Stimulated activated CD4-positive, alpha-beta T cell treated with anti-CD3 and anti-CD28 coated beads, TNF-alpha, amount 100 ng/mL, for 48 hours (primary cell): Measurements from ENCODE around the gene LBHD1.
"Not testable (repeated sequence)": the region's sequence is repeated elsewhere in the genome, so short reads cannot be mapped to it uniquely, and the experiment has no call there.

Source experiments
- DNase-seq, 3 donors: peaks; one replicate each; pipeline ENCODE4 v3.0.0-alpha.2; 2020; ENCODE audit warnings: low read depth in 3 of 3

The LBHD1 gene

GRCh38 chr11:62694455-62695167, 22.5 kb upstream of the LBHD1 start:
- DNase-seq: peak in 2 of 3 donors; percentile 56 to 71

GRCh38 chr11:62693624-62694023, 21.6 kb upstream of the LBHD1 start:
- not testable (repeated sequence) for DNase-seq

GRCh38 chr11:62689421-62690183, 17.5 kb upstream of the LBHD1 start, which contains the start of gene LRRN4CL:
LRRN4CL (minus strand) TSS chr11:62689530; CDS start chr11:62688508, 1,022 bp downstream.
- no peak for DNase-seq

- DNase-seq: no peak
Observed at GRCh38 chr11:62688491-62688890, 16.4 kb upstream of the LBHD1 start.

GRCh38 chr11:62687508-62688396, 15.7 kb upstream of the LBHD1 start:
- DNase-seq: no peak

GRCh38 chr11:62682518-62682917, 10.5 kb upstream of the LBHD1 start:
- no peak for DNase-seq

GRCh38 chr11:62680825-62681240, 8.8 kb upstream of the LBHD1 start:
- peak in 1 of 3 donors; percentile 19 for DNase-seq

- DNase-seq: peak; percentile 69 to 85 (median 82)
Observed at GRCh38 chr11:62678770-62679696, 7.0 kb upstream of the LBHD1 start, which contains the start of gene UBXN1. UBXN1 (minus strand) TSS chr11:62679073; CDS start chr11:62678923, 150 bp downstream.

GRCh38 chr11:62678433-62678769, 6.3 kb upstream of the LBHD1 start:
- DNase-seq: no peak

- no peak for DNase-seq
Observed at GRCh38 chr11:62677714-62678113, 5.6 kb upstream of the LBHD1 start.

- DNase-seq: no peak
Observed at GRCh38 chr11:62677156-62677555, 5.1 kb upstream of the LBHD1 start.

GRCh38 chr11:62676698-62677097, 4.6 kb upstream of the LBHD1 start:
- DNase-seq: no peak

- not testable (repeated sequence) for DNase-seq
Observed at GRCh38 chr11:62675415-62675814, 3.3 kb upstream of the LBHD1 start.

- no peak for DNase-seq
Observed at GRCh38 chr11:62673196-62673525, 1.1 kb upstream of the LBHD1 start.

GRCh38 chr11:62671236-62671607, 845 bp downstream of the LBHD1 start:
- DNase-seq: no peak

- DNase-seq: no peak
Observed at GRCh38 chr11:62669420-62670161, 2.5 kb downstream of the LBHD1 start.

- DNase-seq: no peak
Observed at GRCh38 chr11:62667460-62667859, 4.6 kb downstream of the LBHD1 start.

- peak in 1 of 3 donors; percentile 10 for DNase-seq
Observed at GRCh38 chr11:62666259-62666926, 5.7 kb downstream of the LBHD1 start.

GRCh38 chr11:62665599-62666258, 6.3 kb downstream of the LBHD1 start:
- peak in 2 of 3 donors; percentile 26 to 27 for DNase-seq
